HL-60 (cell line): ENCODE results near the gene RPRD1B.

Experiments used
- POLR2AphosphoS5 ChIP-seq: IDR thresholded peaks from 2 replicates; pipeline ENCODE4 v1.6.1; 2012; ENCODE audit warnings: low read depth
- REST ChIP-seq: IDR thresholded peaks from 2 replicates; pipeline ENCODE4 v1.6.1; 2012; ENCODE audit warnings: low read depth; ENCODE audit not compliant: insufficient replicate concordance
- SPI1 ChIP-seq: IDR thresholded peaks from 2 replicates; pipeline ENCODE4 v1.6.1; 2012; ENCODE audit warnings: low read depth, mild to moderate bottlenecking, borderline replicate concordance
- TF ChIP-seq, protein P1 (sequence below): IDR thresholded peaks from one replicate; pipeline ENCODE4 v1.5.1; 2011; ENCODE audit warnings: low read length, control low read depth, inconsistent platforms; ENCODE audit not compliant: insufficient read depth

- no peak for TF ChIP-seq POLR2AphosphoS5
- TF ChIP-seq REST, result no peak
- TF ChIP-seq, protein P1, sequence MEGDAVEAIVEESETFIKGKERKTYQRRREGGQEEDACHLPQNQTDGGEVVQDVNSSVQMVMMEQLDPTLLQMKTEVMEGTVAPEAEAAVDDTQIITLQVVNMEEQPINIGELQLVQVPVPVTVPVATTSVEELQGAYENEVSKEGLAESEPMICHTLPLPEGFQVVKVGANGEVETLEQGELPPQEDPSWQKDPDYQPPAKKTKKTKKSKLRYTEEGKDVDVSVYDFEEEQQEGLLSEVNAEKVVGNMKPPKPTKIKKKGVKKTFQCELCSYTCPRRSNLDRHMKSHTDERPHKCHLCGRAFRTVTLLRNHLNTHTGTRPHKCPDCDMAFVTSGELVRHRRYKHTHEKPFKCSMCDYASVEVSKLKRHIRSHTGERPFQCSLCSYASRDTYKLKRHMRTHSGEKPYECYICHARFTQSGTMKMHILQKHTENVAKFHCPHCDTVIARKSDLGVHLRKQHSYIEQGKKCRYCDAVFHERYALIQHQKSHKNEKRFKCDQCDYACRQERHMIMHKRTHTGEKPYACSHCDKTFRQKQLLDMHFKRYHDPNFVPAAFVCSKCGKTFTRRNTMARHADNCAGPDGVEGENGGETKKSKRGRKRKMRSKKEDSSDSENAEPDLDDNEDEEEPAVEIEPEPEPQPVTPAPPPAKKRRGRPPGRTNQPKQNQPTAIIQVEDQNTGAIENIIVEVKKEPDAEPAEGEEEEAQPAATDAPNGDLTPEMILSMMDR, result no peak
- TF ChIP-seq SPI1, result no peak
These were observed 633 bp downstream of the RPRD1B start for GRCh38 chr20:38034108-38034649.
